Upper lobe of left lung (tissue), 6 donors: ENCODE results near the gene R3HDM2. TPM values are rescaled to one million over a fixed set of nuclear protein-coding genes. Genes with fewer than 3 reads are reported as not detected.
"Not testable (repeated sequence)": the region's sequence is repeated elsewhere in the genome, so short reads cannot be mapped to it uniquely, and the experiment has no call there.

ENCODE experiments used
- ATAC-seq, 2 donors: fragments of 200-7000 bp; cut with Tn5 transposase; one replicate each; pipeline ENCODE4 v1.9.1; 2022; ENCODE audit warnings: mild to moderate bottlenecking in 2 of 2, moderate library complexity in 2 of 2; ENCODE audit not compliant: low FRiP score in 2 of 2
- DNase-seq, 2 donors: peaks; one replicate each; pipeline ENCODE4 v3.0.0-alpha.2; 2019 to 2020
- H3K27ac ChIP-seq, 4 donors: fragments of 200-600 bp; sonication (generic); one replicate each; pipeline ENCODE4 v1.5.1; 2016 to 2019
- H3K27me3 ChIP-seq, 4 donors: fragments of 200-600 bp; sonication (generic); one replicate each; pipeline ENCODE4 v1.5.1; 2017 to 2019
- H3K36me3 ChIP-seq, 4 donors: fragments of 200-600 bp; sonication (generic); one replicate each; pipeline ENCODE4 v1.5.1; 2016 to 2019
- H3K4me1 ChIP-seq, 4 donors: fragments of 200-600 bp; sonication (generic); one replicate each; pipeline ENCODE4 v1.5.1; 2018 to 2019
- H3K4me3 ChIP-seq, 4 donors: fragments of 200-600 bp; sonication (generic); one replicate each; pipeline ENCODE4 v1.5.1; 2017 to 2019; ENCODE audit warnings: mild to moderate bottlenecking in 2 of 4, moderate library complexity in 1 of 4
- H3K9me3 ChIP-seq, 4 donors: fragments of 200-600 bp; sonication (generic); one replicate each; pipeline ENCODE4 v1.5.1; 2018 to 2019
- CTCF ChIP-seq, 6 experiments: fragments of 450-650 bp in 4 of 6; fragments of 200-600 bp in 2 of 6; sonication (generic) in 2 of 6; IDR thresholded peaks; one replicate each; pipeline ENCODE4 v1.5.1; 2016 to 2019; ENCODE audit warnings: antibody characterized with exemption in 6 of 6
- EP300 ChIP-seq, 4 donors: sonication (generic); formaldehyde crosslinking; IDR thresholded peaks; one replicate each; pipeline ENCODE4 v1.5.1; 2017; ENCODE audit warnings: antibody characterized with exemption in 4 of 4, control low read depth in 2 of 4
- POLR2A ChIP-seq, 4 donors: fragments of 450-650 bp; IDR thresholded peaks; one replicate each; pipeline ENCODE4 v1.5.1; 2016 to 2017; ENCODE audit warnings: antibody characterized with exemption in 4 of 4, mild to moderate bottlenecking in 2 of 4
- POLR2AphosphoS5 ChIP-seq, 2 donors: sonication (generic); formaldehyde crosslinking; IDR thresholded peaks; one replicate each; pipeline ENCODE4 v1.5.1; 2017; ENCODE audit warnings: antibody characterized with exemption in 2 of 2
- WGBS, 2 donors: methylation state at CpG; one replicate each; pipeline ENCODE4 v1.1.5; 2017 to 2018; 5-methylcytosine and 5-hydroxymethylcytosine counted together
- total RNA-seq, 6 donors: library from RNA; depleted of rRNA in 4 of 6; stranded (reverse); fragments of >200 nt in 4 of 6; gene quantifications; one replicate each; pipeline versions ENCODE4 v1.1.0 to v1.2.1, GENCODE V29; 2016 to 2021
- donor health status: DM: no; HTN: no; CAD: no; lungs with moderate emphysema.
- donor health status: DM: no; HTN: yes; CAD: no; lungs with severe emphysema.

Gene R3HDM2
- total RNA-seq, 6 donors from 2014 or later: 39.2 to 94.3 (median 59.2) TPM

GRCh38 chr12:57450057-57450456 lies 19.2 kb upstream of the R3HDM2 start:
- Histone ChIP-seq H3K4me1 (peaks cover 0 to 6% (median 0%) of the 10 kb centered on the region in 4 donors), H3K27ac (no peak overlapping the region), H3K27me3 (no peaks in the 10 kb centered on the region), H3K36me3 (no peaks in the 10 kb centered on the region), H3K9me3 (no peaks in the 10 kb centered on the region), H3K4me3 (no peak overlapping the region)
- no peak for ATAC-seq
- DNase-seq: no peak
- WGBS, 2 donors: 96 to 98% methylated on average over 3 of the region's 3 CpGs
- no peak for TF ChIP-seq CTCF (IDR thresholded peaks at IDR 0.05)
- no peak for TF ChIP-seq POLR2AphosphoS5 (IDR thresholded peaks at IDR 0.05)
- no peak for TF ChIP-seq EP300 (IDR thresholded peaks at IDR 0.05)
- no peak for TF ChIP-seq POLR2A (IDR thresholded peaks at IDR 0.05)

GRCh38 chr12:57449375-57449774 lies 18.5 kb upstream of the R3HDM2 start:
- Histone ChIP-seq H3K27ac (no peak overlapping the region), H3K36me3 (no peaks in the 10 kb centered on the region), H3K4me3 (no peak overlapping the region), H3K9me3 (no peaks in the 10 kb centered on the region), H3K27me3 (no peaks in the 10 kb centered on the region), H3K4me1 (peaks cover 0 to 6% (median 0%) of the 10 kb centered on the region in 4 donors)
- 94 to 96% methylated on average over 5 to 7 of the region's 7 CpGs for WGBS, 2 donors
- no peak for ATAC-seq
- TF ChIP-seq EP300 (IDR thresholded peaks at IDR 0.05): no peak
- no peak for TF ChIP-seq POLR2AphosphoS5 (IDR thresholded peaks at IDR 0.05)
- no peak for TF ChIP-seq POLR2A (IDR thresholded peaks at IDR 0.05)
- no peak for TF ChIP-seq CTCF (IDR thresholded peaks at IDR 0.05)
- DNase-seq: no peak

GRCh38 chr12:57448669-57449068 lies 17.8 kb upstream of the R3HDM2 start:
- H3K27ac ChIP-seq: no peak overlapping the region
- no peak for DNase-seq
- H3K4me1 ChIP-seq: peaks cover 0 to 6% (median 0%) of the 10 kb centered on the region in 4 donors
- 72 to 85% methylated on average over 2 of the region's 2 CpGs for WGBS, 2 donors
- no peak overlapping the region for H3K4me3 ChIP-seq
- TF ChIP-seq POLR2A (IDR thresholded peaks at IDR 0.05): no peak
- TF ChIP-seq EP300 (IDR thresholded peaks at IDR 0.05): no peak
- TF ChIP-seq POLR2AphosphoS5 (IDR thresholded peaks at IDR 0.05): no peak
- no peak for TF ChIP-seq CTCF (IDR thresholded peaks at IDR 0.05)
- no peak for ATAC-seq
- H3K9me3 ChIP-seq: no peaks in the 10 kb centered on the region
- no peaks in the 10 kb centered on the region for H3K27me3 ChIP-seq
- H3K36me3 ChIP-seq: no peaks in the 10 kb centered on the region

- Histone ChIP-seq H3K9me3 (peaks cover 0 to 4% (median 0%) of the 10 kb centered on the region in 4 donors), H3K4me1 (no peaks in the 10 kb centered on the region), H3K4me3 (no peak overlapping the region), H3K36me3 (no peaks in the 10 kb centered on the region), H3K27me3 (no peaks in the 10 kb centered on the region), H3K27ac (no peak overlapping the region)
- ATAC-seq (no peak), DNase-seq (no peak)
- WGBS, 2 donors: 95 to 97% methylated on average over 6 of the region's 6 CpGs
- TF ChIP-seq CTCF (IDR thresholded peaks at IDR 0.05) (no peak), POLR2AphosphoS5 (IDR thresholded peaks at IDR 0.05) (no peak), POLR2A (IDR thresholded peaks at IDR 0.05) (no peak), EP300 (IDR thresholded peaks at IDR 0.05) (no peak)
Measured at GRCh38 chr12:57446292-57446960, 15.6 kb upstream of the R3HDM2 start.

- TF ChIP-seq POLR2A (IDR thresholded peaks at IDR 0.05) (no peak), EP300 (IDR thresholded peaks at IDR 0.05) (no peak), CTCF (IDR thresholded peaks at IDR 0.05) (no peak), POLR2AphosphoS5 (IDR thresholded peaks at IDR 0.05) (no peak)
- Histone ChIP-seq H3K27ac (no peak overlapping the region), H3K36me3 (no peaks in the 10 kb centered on the region), H3K9me3 (peaks cover 0 to 5% (median 0%) of the 10 kb centered on the region in 4 donors), H3K27me3 (no peaks in the 10 kb centered on the region), H3K4me3 (no peak overlapping the region), H3K4me1 (no peaks in the 10 kb centered on the region)
- ATAC-seq: no peak
- DNase-seq: no peak
- 70 to 81% methylated on average over 5 of the region's 5 CpGs for WGBS, 2 donors
Measured at GRCh38 chr12:57444744-57445143, 13.9 kb upstream of the R3HDM2 start.

GRCh38 chr12:57444337-57444736 lies 13.5 kb upstream of the R3HDM2 start:
- not testable (repeated sequence) for H3K9me3 ChIP-seq, H3K4me1 ChIP-seq, H3K27ac ChIP-seq, H3K4me3 ChIP-seq, DNase-seq, H3K36me3 ChIP-seq, H3K27me3 ChIP-seq, ATAC-seq
- WGBS, 2 donors: 85 to 87% methylated on average over 6 of the region's 6 CpGs
